Activated CD8-positive, alpha-beta memory T cell treated with anti-CD3 and anti-CD28 coated beads for 1 hour (primary cell): ENCODE data around the gene SPX.

ENCODE experiments used
- DNase-seq, 2 donors: peaks; one replicate each; pipeline ENCODE4 v3.0.0-alpha.2; 2020; ENCODE audit warnings: low read depth in 1 of 2; ENCODE audit errors: extremely low read depth in 1 of 2

The SPX gene

GRCh38 chr12:21538061-21538653 is 12.1 kb downstream of the SPX start:
- no peak for DNase-seq

GRCh38 chr12:21539797-21540196 is 13.7 kb downstream of the SPX start:
- no peak for DNase-seq

- no peak for DNase-seq
Measured at GRCh38 chr12:21541773-21542172, 15.7 kb downstream of the SPX start.

- DNase-seq, result no peak
Measured at GRCh38 chr12:21542403-21542802, 16.3 kb downstream of the SPX start.

GRCh38 chr12:21543151-21543550 is 17.1 kb downstream of the SPX start:
- DNase-seq, result no peak

- DNase-seq, result no peak
Measured at GRCh38 chr12:21545557-21545956, 19.5 kb downstream of the SPX start.

- DNase-seq, result no peak
Measured at GRCh38 chr12:21546716-21547115, 20.6 kb downstream of the SPX start.

- no peak for DNase-seq
Measured at GRCh38 chr12:21547437-21547836, 21.3 kb downstream of the SPX start.

GRCh38 chr12:21551841-21552465 is 25.9 kb downstream of the SPX start:
- DNase-seq, result no peak

GRCh38 chr12:21552635-21553328 is 26.7 kb downstream of the SPX start:
- no peak for DNase-seq

GRCh38 chr12:21553329-21553675 is 27.2 kb downstream of the SPX start:
- no peak for DNase-seq

GRCh38 chr12:21558100-21558679 is 32.1 kb downstream of the SPX start:
- DNase-seq, result no peak

- DNase-seq, result no peak
Measured at GRCh38 chr12:21559855-21560569, 33.9 kb downstream of the SPX start.

- DNase-seq, result no peak
Measured at GRCh38 chr12:21561158-21561557, 35.1 kb downstream of the SPX start.

GRCh38 chr12:21562859-21563258 is 36.8 kb downstream of the SPX start:
- DNase-seq, result no peak

GRCh38 chr12:21566223-21566906 is 40.3 kb downstream of the SPX start:
- DNase-seq, result no peak

GRCh38 chr12:21566907-21567394 is 40.9 kb downstream of the SPX start:
- DNase-seq, result no peak

GRCh38 chr12:21568115-21568514 is 42.0 kb downstream of the SPX start:
- no peak for DNase-seq

GRCh38 chr12:21571046-21571445 is 45.0 kb downstream of the SPX start:
- DNase-seq, result no peak

GRCh38 chr12:21573733-21574358 is 47.8 kb downstream of the SPX start:
- no peak for DNase-seq
